Kidney tubule cell (primary cell): ENCODE measurements around the gene VWF.

Experiments used
- DNase-seq: peaks from one replicate; pipeline ENCODE4 v3.0.0-alpha.2; 2018; ENCODE audit warnings: low spot score

The VWF gene

DNA sequence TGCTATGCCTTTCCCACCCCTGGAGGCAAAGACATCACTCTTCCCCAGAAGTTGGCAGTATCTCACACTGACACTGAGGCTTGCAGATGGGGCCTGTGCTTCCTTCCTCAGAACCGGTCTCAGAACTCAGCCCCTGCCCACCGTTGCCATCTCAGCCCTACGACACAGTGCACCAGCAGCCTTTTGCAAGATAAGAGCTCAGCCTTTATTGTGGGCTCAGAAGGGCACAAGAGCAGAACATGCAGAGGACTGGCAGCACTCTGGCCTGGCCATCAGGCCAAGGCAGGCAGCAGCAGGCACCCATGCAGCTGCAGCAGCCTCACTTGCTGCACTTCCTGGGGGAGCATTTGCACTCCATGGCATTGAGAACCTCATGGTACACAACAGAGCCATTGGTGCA is 175.8 kb downstream of the VWF start:
- DNase-seq: no peak

- DNase-seq: no peak
These were observed 177.5 kb downstream of the VWF start for GRCh38 chr12:5947006-5947405.

GRCh38 chr12:5946388-5946787 is 178.1 kb downstream of the VWF start:
- DNase-seq: no peak

DNA sequence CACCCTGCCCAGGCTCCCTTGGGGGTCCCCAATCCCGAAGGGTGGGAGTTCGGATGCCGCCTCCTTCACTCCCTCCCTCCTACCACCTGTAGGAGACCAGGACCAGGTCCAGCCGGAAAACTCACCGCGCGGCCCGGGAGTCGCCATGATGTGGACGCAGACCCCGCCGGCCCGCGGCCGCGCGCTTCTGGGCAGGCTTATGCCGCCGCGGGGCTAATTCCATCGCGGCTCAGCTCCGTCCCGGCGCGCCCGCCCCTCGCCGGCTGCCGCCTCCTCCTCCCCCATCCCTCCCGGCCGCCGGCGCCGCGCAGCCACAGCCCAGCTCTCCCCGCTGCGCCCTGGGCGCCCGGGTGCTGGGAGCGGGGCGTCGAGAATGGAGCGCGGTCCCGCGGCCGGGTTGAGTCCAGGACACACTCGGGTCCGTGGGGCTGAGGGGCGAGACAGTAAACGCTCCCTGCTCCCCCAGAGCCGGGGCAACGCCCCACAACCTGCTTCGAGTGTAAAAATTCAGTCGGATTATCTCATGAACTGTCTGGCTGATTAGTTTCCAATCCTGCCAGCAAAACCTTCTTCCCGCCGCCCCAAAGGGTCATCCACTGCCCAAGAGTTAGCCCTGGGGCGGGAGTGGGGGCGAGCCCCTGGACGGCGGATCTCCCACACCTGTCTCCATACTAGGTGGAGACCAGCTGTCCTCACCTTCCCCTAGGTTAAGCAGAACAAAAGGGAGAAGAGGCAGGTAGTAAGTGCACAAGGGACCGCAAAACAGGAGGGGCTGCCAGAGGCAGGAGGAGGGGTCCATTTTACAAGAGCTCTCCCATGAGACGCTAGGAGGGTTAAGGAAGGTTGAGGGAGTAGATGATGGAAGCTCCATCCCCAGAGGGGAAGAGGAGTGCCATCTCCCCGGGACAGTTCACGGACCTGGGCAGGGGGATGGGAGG is 179.1 kb downstream of the VWF start, which contains the start of gene ANO2:
TSS of gene ANO2 (minus strand) at position 189 of the 938 bp plus-strand sequence. CDS start at position 147, 42 bp downstream.
- peak; percentile 14 for DNase-seq

- no peak for DNase-seq
These were observed 179.8 kb downstream of the VWF start for GRCh38 chr12:5944688-5945070.

GRCh38 chr12:5944053-5944452 is 180.4 kb downstream of the VWF start:
- DNase-seq: no peak

- DNase-seq: no peak
These were observed 182.6 kb downstream of the VWF start for GRCh38 chr12:5941907-5942306.

DNA sequence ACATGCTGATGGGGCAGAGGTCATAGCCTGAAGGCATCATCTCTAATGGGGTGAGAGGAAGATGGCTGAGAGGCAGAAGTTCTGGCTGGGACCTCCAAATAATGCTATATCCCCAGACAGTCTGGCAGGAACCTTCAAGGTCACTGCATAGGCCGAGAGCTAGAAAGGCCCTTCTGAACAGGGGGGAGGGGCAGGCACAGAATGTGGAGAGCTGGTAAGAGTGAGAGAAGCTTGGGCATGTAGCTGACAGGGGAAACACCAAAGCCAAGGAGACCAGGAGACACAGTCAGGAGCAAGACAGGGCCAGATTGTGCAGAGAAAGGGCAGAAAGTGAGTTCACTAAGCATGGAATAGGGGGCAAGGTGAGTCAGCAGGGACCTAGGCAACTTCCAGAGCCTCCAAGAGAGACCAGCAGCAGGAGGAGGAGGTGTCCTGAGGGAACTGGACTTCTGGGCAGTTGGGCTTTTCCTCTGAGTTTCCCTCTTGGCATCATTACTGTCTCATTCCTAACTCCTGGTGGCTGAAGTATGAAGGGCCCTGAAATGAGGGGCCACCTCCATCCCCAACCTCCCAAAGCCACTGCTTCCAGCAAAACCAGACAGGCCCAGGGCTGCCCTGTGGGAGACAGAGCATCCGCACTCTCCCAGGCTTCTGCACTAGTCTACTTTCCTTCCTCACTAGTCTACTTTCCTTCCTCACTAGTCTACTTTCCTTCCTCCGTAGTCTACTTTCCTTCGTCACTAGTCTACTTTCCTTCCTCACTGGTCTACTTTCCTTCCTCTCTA is 196.5 kb downstream of the VWF start:
- DNase-seq: no peak

DNA sequence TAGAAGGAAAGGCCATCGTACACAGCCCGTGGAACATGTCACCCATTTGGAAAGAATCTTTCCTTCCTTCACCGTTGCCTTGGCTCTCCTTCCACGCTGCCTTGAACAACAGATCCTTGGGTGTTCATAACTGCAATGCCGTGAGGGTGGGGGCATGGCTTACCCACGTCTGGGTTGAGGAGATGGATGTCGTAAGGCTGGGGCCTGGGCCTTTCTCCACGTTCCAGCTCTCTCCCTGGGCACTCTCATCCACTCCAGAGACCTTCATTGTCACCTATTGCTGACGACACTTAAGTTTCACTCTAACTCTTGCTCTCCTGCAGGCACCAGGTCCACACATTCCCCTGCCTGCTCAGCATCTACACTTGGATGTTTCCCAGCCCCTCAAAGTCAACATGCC is 198.8 kb downstream of the VWF start:
- DNase-seq: no peak

GRCh38 chr12:5924342-5924741 is 200.1 kb downstream of the VWF start:
- DNase-seq: no peak

DNA sequence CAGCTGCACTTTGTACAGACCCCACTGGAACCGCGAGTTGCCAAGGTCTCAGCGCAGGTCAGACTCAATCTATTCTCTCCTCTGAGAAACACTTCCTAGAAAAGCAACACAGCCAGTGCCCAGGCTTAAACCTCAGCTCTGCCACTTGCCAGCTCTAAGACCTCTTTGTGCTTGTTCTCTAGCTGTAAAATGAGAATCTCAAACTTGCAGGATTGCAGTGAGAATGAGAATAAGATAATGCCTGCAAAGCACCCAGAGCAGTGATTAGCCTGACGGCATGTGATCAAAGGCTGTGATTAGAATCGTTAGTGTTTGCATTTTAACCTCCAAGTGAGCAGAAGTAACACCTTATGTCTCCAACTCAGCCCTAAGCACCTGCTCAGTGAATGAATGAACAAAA is 200.7 kb downstream of the VWF start:
- no peak for DNase-seq

GRCh38 chr12:5923043-5923605 is 201.3 kb downstream of the VWF start:
- no peak for DNase-seq

- DNase-seq: no peak
These were observed 202.2 kb downstream of the VWF start for GRCh38 chr12:5921966-5922899.

DNA sequence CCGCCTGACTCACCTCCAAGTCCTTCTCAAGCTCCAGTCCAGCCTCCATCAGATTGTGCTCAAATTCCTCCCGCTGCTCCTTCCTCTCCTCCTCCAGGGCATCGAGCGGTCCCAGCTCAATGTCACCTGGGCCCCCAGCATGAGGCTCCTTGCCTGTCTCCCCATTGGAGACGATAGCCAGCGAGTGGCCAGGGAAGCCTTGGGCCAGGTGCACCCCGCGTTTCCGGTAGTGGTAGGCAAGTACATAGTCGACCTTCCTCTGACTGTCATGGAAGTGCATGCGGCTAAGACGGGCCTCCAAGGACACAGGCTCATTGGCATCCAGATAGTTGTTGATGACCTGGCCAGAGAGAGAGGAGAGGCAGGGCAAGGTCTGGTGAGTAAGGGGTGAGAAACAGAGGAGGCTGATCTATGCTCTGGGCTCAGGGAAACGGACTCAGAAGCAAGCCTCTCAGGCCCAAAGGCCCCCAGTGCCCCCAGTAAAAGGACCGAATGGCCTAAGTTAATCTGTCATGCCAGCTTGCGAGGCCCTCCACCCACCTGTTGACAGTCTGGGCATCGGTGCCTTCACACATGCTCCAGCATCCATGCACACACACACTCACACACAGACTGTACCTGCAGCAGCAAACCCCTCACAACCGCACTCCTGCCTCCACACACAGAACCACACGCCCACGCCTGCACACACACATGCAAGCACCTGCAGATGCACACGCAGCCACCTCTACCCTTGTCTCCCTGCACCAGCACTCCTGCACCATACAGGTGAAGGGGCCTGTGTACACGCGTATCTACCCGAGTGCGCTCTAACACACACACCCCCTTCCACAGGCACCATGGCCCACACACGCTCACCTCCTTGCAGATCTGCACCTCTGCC is 203.2 kb downstream of the VWF start:
- no peak for DNase-seq

- no peak for DNase-seq
These were observed 207.6 kb downstream of the VWF start for GRCh38 chr12:5916785-5917290.

DNA sequence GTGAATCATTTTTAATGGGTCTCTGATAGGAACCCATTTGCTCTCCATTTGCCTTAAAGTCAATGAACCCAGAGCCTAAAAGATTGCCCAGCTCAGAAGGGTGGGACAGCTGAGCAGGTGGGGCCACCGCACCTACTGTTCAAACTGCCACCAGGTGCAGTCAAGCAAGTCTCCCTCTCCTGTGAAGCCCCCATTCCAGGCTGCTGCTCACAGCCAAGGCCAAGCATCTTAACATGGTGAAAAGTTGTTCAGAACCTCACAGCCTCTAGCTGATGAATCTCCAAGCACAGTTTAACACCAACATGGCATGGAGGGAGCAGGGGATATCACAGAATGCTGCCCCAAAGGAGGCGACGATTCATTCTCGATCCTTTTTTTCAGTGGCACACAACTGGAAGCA is 209.0 kb downstream of the VWF start:
- DNase-seq: no peak

- DNase-seq: no peak
These were observed 209.9 kb downstream of the VWF start for GRCh38 chr12:5914387-5915149.

DNA sequence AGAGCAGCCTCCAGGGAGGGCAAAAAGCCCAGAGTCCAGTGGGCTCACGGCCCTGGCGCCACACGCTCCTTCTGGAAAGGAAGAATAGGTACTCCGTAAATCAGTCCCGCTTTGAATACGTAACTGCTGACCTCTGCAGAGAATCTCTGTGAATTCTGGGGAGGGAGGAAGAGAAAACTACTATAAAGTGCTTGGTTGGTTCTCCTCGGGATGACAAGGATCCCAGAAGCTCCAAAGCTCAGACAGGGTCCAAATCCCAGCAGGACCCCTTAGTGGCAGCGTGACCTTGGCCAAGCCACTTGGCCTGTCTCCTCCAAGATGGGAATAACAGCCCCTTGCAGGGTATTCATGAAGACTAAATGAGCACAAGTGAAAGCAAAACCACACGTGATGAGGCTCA is 211.1 kb downstream of the VWF start:
- no peak for DNase-seq
